RWPE2 (cell line): ENCODE data around the gene VIPR1.

Source experiments
- ATAC-seq: fragments of 200-7000 bp; cut with Tn5 transposase; 3 replicates; pipeline ENCODE4 v1.9.1; 2021; ENCODE audit warnings: low read depth
- DNase-seq: peaks from one replicate; pipeline ENCODE4 v3.0.0-alpha.2; 2020; ENCODE audit warnings: low spot score
- H3K27ac ChIP-seq: fragments of 450-650 bp; 2 replicates; pipeline ENCODE4 v1.5.1; 2017; ENCODE audit warnings: mild to moderate bottlenecking; ENCODE audit not compliant: poor library complexity, severe bottlenecking
- H3K27me3 ChIP-seq: fragments of 250-450 bp; sonication (Bioruptor Pico); 2 replicates; pipeline ENCODE4 v1.5.1; 2021; ENCODE audit warnings: mild to moderate bottlenecking, moderate library complexity; ENCODE audit not compliant: insufficient read depth, poor library complexity, severe bottlenecking
- H3K36me3 ChIP-seq: fragments of 250-450 bp; sonication (Bioruptor Pico); 2 replicates; pipeline ENCODE4 v1.5.1; 2020; ENCODE audit warnings: low read depth, mild to moderate bottlenecking, moderate library complexity
- H3K4me1 ChIP-seq: fragments of 250-450 bp; sonication (Bioruptor Pico); 2 replicates; pipeline ENCODE4 v1.5.1; 2021; ENCODE audit warnings: mild to moderate bottlenecking, moderate library complexity; ENCODE audit not compliant: insufficient read depth, poor library complexity, severe bottlenecking
- H3K4me3 ChIP-seq: fragments of 250-450 bp; sonication (Bioruptor Pico); 2 replicates; pipeline ENCODE4 v1.5.1; 2021; ENCODE audit warnings: mild to moderate bottlenecking, moderate library complexity; ENCODE audit not compliant: severe bottlenecking
- H3K9me3 ChIP-seq: fragments of 250-450 bp; sonication (Bioruptor Pico); 2 replicates; pipeline ENCODE4 v1.5.1; 2021; ENCODE audit warnings: mild to moderate bottlenecking, moderate library complexity; ENCODE audit not compliant: severe bottlenecking
- CTCF ChIP-seq: fragments of 450-650 bp; IDR thresholded peaks from one replicate; pipeline ENCODE4 v1.5.1; 2017; ENCODE audit warnings: mild to moderate bottlenecking, moderate library complexity; ENCODE audit not compliant: poor library complexity, severe bottlenecking

Gene VIPR1

GRCh38 chr3:42532229-42532628 is 29.8 kb downstream of the VIPR1 start:
- Histone ChIP-seq H3K4me3 (no peak overlapping the region), H3K36me3 (no peaks in the 10 kb centered on the region), H3K27me3 (no peaks in the 10 kb centered on the region), H3K4me1 (no peaks in the 10 kb centered on the region), H3K27ac (no peak overlapping the region), H3K9me3 (no peaks in the 10 kb centered on the region)
- no peak for TF ChIP-seq CTCF
- ATAC-seq (no peak), DNase-seq (no peak)

GRCh38 chr3:42533161-42533897 is 30.9 kb downstream of the VIPR1 start:
- H3K4me3 ChIP-seq: no peak overlapping the region
- DNase-seq: no peak
- H3K27ac ChIP-seq: no peak overlapping the region
- no peak for TF ChIP-seq CTCF
- H3K9me3 ChIP-seq: no peaks in the 10 kb centered on the region
- peak; percentile 55; the same call in 2 of the 3 replicates for ATAC-seq
- no peaks in the 10 kb centered on the region for H3K27me3 ChIP-seq
- H3K36me3 ChIP-seq: no peaks in the 10 kb centered on the region
- H3K4me1 ChIP-seq: no peaks in the 10 kb centered on the region

GRCh38 chr3:42535981-42536784 is 33.7 kb downstream of the VIPR1 start:
- Histone ChIP-seq H3K9me3 (no peaks in the 10 kb centered on the region), H3K4me1 (no peaks in the 10 kb centered on the region), H3K27ac (no peak overlapping the region), H3K27me3 (no peaks in the 10 kb centered on the region), H3K4me3 (no peak overlapping the region), H3K36me3 (no peaks in the 10 kb centered on the region)
- TF ChIP-seq CTCF: peak; percentile 26
- DNase-seq: no peak
- ATAC-seq: peak; percentile 15; the same call in 1 of the 3 replicates

GRCh38 chr3:42537350-42537749 is 34.9 kb downstream of the VIPR1 start:
- no peak overlapping the region for H3K27ac ChIP-seq
- no peak for DNase-seq
- ATAC-seq: no peak
- H3K27me3 ChIP-seq: no peaks in the 10 kb centered on the region
- H3K4me3 ChIP-seq: no peak overlapping the region
- H3K4me1 ChIP-seq: no peaks in the 10 kb centered on the region
- no peak for TF ChIP-seq CTCF
- no peaks in the 10 kb centered on the region for H3K9me3 ChIP-seq
- no peaks in the 10 kb centered on the region for H3K36me3 ChIP-seq
